HepG2 (cell line): ENCODE results near the gene ARSB. TPM values are rescaled to one million over a fixed set of nuclear protein-coding genes. Genes with fewer than 3 reads are reported as not detected.
A peak's percentile ranks its signal among the peaks of the same experiment; 100 is the strongest.

Experiments used
- ATAC-seq: fragments of 200-7000 bp; cut with Tn5 transposase; 3 replicates; pipeline ENCODE4 v1.9.1; 2020; ENCODE audit warnings: mild to moderate bottlenecking, moderate library complexity
- BruUV-seq: library from RNA; stranded (reverse); fragments of 400-500 nt; replicated peaks from 2 replicates; lab custom pipeline; 2021; lab: Mats Ljungman, UMichigan
- CTCF ChIA-PET: fragments of 300-600 bp; formaldehyde crosslinking; extraction: SDS; loops from one replicate; lab custom pipeline; 2021; ENCODE audit warnings: low total read pairs, inconsistent platforms, low intra/inter-chr PET ratio; lab: Yijun Ruan, JAX
- POLR2A ChIA-PET: fragments of 350-600 bp; sonication (Branson Sonifier 250); formaldehyde crosslinking; loops from one replicate; lab custom pipeline; 2020; ENCODE audit warnings: antibody characterized with exemption, inconsistent platforms; lab: Yijun Ruan, JAX
- DNase-seq: peaks from one replicate; pipeline ENCODE4 v3.0.0-alpha.2; 2015; ENCODE audit warnings: low spot score
- FAIRE-seq: peaks from 3 replicates; lab custom pipeline; 2011; peaks lifted over from hg19 to GRCh38; lab: Jason Lieb, UNC
- H2AFZ ChIP-seq: one replicate; pipeline ENCODE4 v1.6.1; 2011; ENCODE audit warnings: low read length, inconsistent platforms
- H3K27ac ChIP-seq: fragments of 300-600 bp; 3 replicates; pipeline ENCODE4 v1.8.0; 2011; ENCODE audit warnings: mixed run types, mild to moderate bottlenecking, mixed read lengths, low read length, inconsistent platforms; ENCODE audit not compliant: insufficient read depth; ENCODE audit errors: extremely low read length
- H3K27me3 ChIP-seq, 2 experiments: fragments of 200-600 bp in 1 of 2; 2 replicates in 1 of 2; 3 replicates in 1 of 2; pipeline versions ENCODE4 v1.6.0 to v1.8.0; 2011; ENCODE audit warnings: low read length in 2 of 2, mild to moderate bottlenecking in 2 of 2, moderate library complexity in 2 of 2, inconsistent platforms in 1 of 2; ENCODE audit not compliant: insufficient read depth in 2 of 2, control insufficient read depth in 1 of 2
- H3K36me3 ChIP-seq, 2 experiments: fragments of 200-600 bp in 1 of 2; replicated peaks in 1 of 2; 2 replicates in 1 of 2; 3 replicates in 1 of 2; pipeline versions ENCODE4 v1.5.1 to v1.8.0; 2011; ENCODE audit warnings: low read length in 2 of 2, inconsistent platforms in 1 of 2; ENCODE audit not compliant: insufficient read depth in 2 of 2, control insufficient read depth in 1 of 2
- H3K4me1 ChIP-seq: 2 replicates; pipeline ENCODE4 v1.5.1; 2012; ENCODE audit warnings: low read length, inconsistent platforms; ENCODE audit not compliant: insufficient read depth
- H3K4me2 ChIP-seq: 2 replicates; pipeline ENCODE4 v1.6.0; 2011; ENCODE audit warnings: low read depth, low read length, inconsistent platforms
- H3K4me3 ChIP-seq, 3 experiments: fragments of 200-600 bp in 1 of 3; sonication (generic), shearing (Covaris generic) in 1 of 3; replicated peaks in 1 of 3; 2 replicates each; pipeline ENCODE4 v1.5.1; 2011 to 2016; ENCODE audit warnings: low read length in 3 of 3, inconsistent platforms in 2 of 3, low read depth in 2 of 3, mild to moderate bottlenecking in 2 of 3, control low read depth in 1 of 3, mixed read lengths in 1 of 3; ENCODE audit not compliant: insufficient read depth in 1 of 3
- H3K79me2 ChIP-seq: one replicate; pipeline ENCODE4 v1.6.1; 2011; ENCODE audit warnings: low read length, inconsistent platforms; ENCODE audit not compliant: insufficient read depth
- H3K9ac ChIP-seq: 2 replicates; pipeline ENCODE4 v1.6.0; 2011; ENCODE audit warnings: mild to moderate bottlenecking, low read depth, low read length, inconsistent platforms; ENCODE audit not compliant: insufficient read depth
- H3K9me3 ChIP-seq: 2 replicates; pipeline ENCODE4 v1.5.1; 2012; ENCODE audit warnings: mild to moderate bottlenecking, low read length
- H4K20me1 ChIP-seq: 2 replicates; pipeline ENCODE4 v1.6.0; 2011; ENCODE audit warnings: inconsistent platforms, mild to moderate bottlenecking, low read length, moderate library complexity; ENCODE audit not compliant: insufficient read depth
- EZH2 ChIP-seq: conservative IDR thresholded peaks from 2 replicates; pipeline ENCODE4 v1.6.1; 2012; ENCODE audit warnings: mild to moderate bottlenecking, low read depth, low read length, moderate library complexity
- RBM22 ChIP-seq: fragments of 200-400 bp; formaldehyde crosslinking; optimal IDR thresholded peaks from 2 replicates; pipeline ENCODE3; 2017; ENCODE audit warnings: mild to moderate bottlenecking, low read length, moderate library complexity
- TEAD3 ChIP-seq: optimal IDR thresholded peaks from 2 replicates; pipeline ENCODE3; 2016; ENCODE audit warnings: borderline replicate concordance
- ZFP41 ChIP-seq: sonication (generic); formaldehyde crosslinking; IDR thresholded peaks from 2 replicates; pipeline ENCODE4 v1.4.0; 2020; ENCODE audit warnings: mild to moderate bottlenecking, missing genetic modification reagents, borderline replicate concordance
- ZNF235 ChIP-seq: sonication (generic); formaldehyde crosslinking; IDR thresholded peaks from 2 replicates; pipeline ENCODE4 v1.8.1; 2023; ENCODE audit warnings: mild to moderate bottlenecking, missing genetic modification reagents, borderline replicate concordance
- WGBS: methylation state at CpG from one replicate; pipeline ENCODE4 v1.1.6; 2017; ENCODE audit warnings: low lambda C conversion rate; 5-methylcytosine and 5-hydroxymethylcytosine counted together
- in situ Hi-C: cut with HindIII; loops from 2 replicates; pipeline ENCODE4 v1.10.0; 2017; ENCODE audit warnings: low pct_unique_long_range_greater_than_20kb; ENCODE audit not compliant: extremely low pct_ligation_motif_present
- intact Hi-C: fragments of 100-400 bp; cut with micrococcal nuclease; formaldehyde crosslinking; loops from one replicate; pipeline ENCODE4 v1.10.0; 2022; ENCODE audit not compliant: unreplicated experiment
- polyA plus RNA-seq, 8 experiments: library from polyadenylated mRNA; depleted of rRNA in 3 of 8; stranded (reverse) in 7 of 8; unstranded in 1 of 8; fragments of >200 nt; fragmentation: Illumina TruSeq in 4 of 8; extraction: Trizol in 4 of 8; gene quantifications; 2 replicates each; pipeline versions ENCODE4 v1.2.1 to v1.2.3, GENCODE V29; 2011 to 2016; ENCODE audit warnings: low read depth in 4 of 8, missing spikeins in 1 of 8, mixed read lengths in 1 of 8; ENCODE audit not compliant: insufficient read depth in 1 of 8
- total RNA-seq, 5 experiments: library from RNA; depleted of rRNA; stranded (reverse); fragments of >200 nt; fragmentation: Illumina TruSeq; extraction: Trizol; gene quantifications; 2 replicates each; pipeline ENCODE4 v1.2.3, GENCODE V29; 2016; ENCODE audit warnings: low read depth in 1 of 5
- TF ChIP-seq, protein P1 (sequence below): IDR thresholded peaks from 2 replicates; pipeline ENCODE4 v1.6.1; 2016; ENCODE audit warnings: low read depth
- TF ChIP-seq, protein P2 (sequence below): conservative IDR thresholded peaks from 2 replicates; pipeline ENCODE4 v1.6.1; 2018; ENCODE audit warnings: missing genetic modification reagents
- TF ChIP-seq, protein P3 (sequence below): sonication (generic); formaldehyde crosslinking; conservative IDR thresholded peaks from 2 replicates; pipeline ENCODE4 v1.8.1; 2023; ENCODE audit warnings: missing genetic modification reagents

Gene ARSB
- total and polyA plus RNA-seq, 2 of the 13 experiments (the other 11 are each of a cell fraction or from before 2014, with no cell fraction given) = 52.6 to 66.4 TPM

DNA sequence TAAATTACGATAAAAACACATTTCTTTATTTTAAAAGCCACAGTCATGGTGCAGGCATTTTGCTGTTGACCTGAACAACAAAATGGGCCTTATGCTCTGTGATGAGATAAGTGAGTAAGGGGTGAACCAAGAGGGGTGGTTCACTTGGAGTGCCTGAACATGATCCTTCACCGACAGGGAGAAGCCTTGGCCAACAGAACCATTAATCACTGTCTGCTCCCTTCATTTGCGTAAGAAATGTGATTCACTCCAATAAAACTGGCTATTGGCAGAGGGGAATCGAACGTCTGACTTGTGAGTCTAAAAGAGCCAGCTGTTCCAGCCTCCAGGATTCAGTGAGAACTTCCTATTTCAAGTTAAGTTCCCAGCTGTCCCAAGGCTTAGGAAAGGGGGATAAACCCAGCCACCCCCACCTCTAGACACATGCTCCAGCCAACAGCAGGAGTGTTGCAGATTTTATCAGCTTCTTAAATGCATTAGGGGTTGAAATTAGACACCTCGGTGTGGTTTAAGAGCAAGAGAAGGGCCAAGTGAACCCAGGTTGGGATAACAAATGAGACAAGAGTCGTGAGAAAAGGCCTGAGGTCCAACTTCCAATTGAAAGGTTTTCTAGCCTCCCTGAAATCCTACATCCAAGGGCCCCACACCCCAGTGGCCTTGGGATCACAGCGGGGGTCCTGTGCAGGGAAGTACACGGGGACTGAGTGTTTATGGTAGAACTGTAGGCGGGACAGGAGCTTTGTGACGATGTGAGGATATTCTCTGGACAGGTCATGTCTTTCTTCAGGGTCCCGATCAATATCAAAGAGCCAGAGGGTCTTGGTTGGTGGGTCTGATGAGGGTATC, 205.1 kb downstream of the ARSB start:
- H3K4me1 ChIP-seq = no peaks in the 10 kb centered on the region
- peaks cover 16 to 47% of the 10 kb centered on the region in 2 experiments for H3K36me3 ChIP-seq
- intact Hi-C loops (no loop called here), in situ Hi-C loops (no loop called here)
- WGBS = 94% methylated on average over 12 of the region's 12 CpGs
- H2AFZ ChIP-seq = no peak overlapping the region
- FAIRE-seq (no peak), ATAC-seq (no peak), DNase-seq (no peak)
- no peaks in the 10 kb centered on the region for H3K27me3 ChIP-seq
- CTCF ChIA-PET = no interaction called here
- H3K9ac ChIP-seq = no peak overlapping the region
- H3K79me2 ChIP-seq = no peaks in the 10 kb centered on the region
- no peak overlapping the region for H3K4me3 ChIP-seq
- H3K27ac ChIP-seq = no peak overlapping the region
- TF ChIP-seq, protein P1, sequence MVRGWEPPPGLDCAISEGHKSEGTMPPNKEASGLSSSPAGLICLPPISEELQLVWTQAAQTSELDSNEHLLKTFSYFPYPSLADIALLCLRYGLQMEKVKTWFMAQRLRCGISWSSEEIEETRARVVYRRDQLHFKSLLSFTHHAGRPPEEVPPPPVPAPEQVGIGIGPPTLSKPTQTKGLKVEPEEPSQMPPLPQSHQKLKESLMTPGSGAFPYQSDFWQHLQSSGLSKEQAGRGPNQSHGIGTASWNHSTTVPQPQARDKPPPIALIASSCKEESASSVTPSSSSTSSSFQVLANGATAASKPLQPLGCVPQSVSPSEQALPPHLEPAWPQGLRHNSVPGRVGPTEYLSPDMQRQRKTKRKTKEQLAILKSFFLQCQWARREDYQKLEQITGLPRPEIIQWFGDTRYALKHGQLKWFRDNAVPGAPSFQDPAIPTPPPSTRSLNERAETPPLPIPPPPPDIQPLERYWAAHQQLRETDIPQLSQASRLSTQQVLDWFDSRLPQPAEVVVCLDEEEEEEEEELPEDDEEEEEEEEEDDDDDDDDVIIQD (CRISPR knock-in tag) = no peak
- BruUV-seq = no TSS peak
- no peaks in the 10 kb centered on the region for H4K20me1 ChIP-seq
- POLR2A ChIA-PET = no interaction called here
- H3K9me3 ChIP-seq = no peaks in the 10 kb centered on the region
- H3K4me2 ChIP-seq = no peak overlapping the region

DNA sequence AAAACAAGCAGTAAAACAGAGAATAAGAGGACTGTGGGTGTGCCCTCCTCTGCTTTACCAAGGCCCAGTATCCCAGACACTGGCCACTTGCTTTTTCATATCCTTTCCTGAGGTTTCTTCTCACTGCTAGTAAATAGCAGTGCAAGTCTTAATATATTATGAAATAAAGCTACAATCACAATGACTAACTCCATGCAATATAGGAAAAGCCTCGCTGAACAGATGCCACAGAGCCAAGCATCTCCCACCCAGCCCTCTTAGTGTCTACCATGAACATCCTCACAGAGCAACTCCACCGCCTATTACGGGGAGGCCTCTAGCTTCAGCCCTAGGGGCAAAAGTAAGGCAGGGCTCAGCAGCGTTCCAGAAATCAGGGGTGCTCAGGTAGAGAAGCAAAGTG, 205.8 kb downstream of the ARSB start:
- in situ Hi-C loops (no loop called here), intact Hi-C loops (no loop called here)
- CTCF ChIA-PET = no interaction called here
- POLR2A ChIA-PET = no interaction called here
- Histone ChIP-seq H3K79me2 (no peaks in the 10 kb centered on the region), H3K4me1 (no peaks in the 10 kb centered on the region), H3K9ac (no peak overlapping the region), H4K20me1 (no peaks in the 10 kb centered on the region), H3K9me3 (no peaks in the 10 kb centered on the region), H3K4me3 (no peak overlapping the region), H3K36me3 (peaks cover 16 to 45% of the 10 kb centered on the region in 2 experiments), H3K27me3 (no peaks in the 10 kb centered on the region), H3K4me2 (no peak overlapping the region), H2AFZ (no peak overlapping the region), H3K27ac (no peak overlapping the region)
- DNase-seq = no peak
- WGBS = 99% methylated on average over 4 of the region's 4 CpGs
- no peak for ATAC-seq
- no peak for FAIRE-seq
- TF ChIP-seq, protein P2, sequence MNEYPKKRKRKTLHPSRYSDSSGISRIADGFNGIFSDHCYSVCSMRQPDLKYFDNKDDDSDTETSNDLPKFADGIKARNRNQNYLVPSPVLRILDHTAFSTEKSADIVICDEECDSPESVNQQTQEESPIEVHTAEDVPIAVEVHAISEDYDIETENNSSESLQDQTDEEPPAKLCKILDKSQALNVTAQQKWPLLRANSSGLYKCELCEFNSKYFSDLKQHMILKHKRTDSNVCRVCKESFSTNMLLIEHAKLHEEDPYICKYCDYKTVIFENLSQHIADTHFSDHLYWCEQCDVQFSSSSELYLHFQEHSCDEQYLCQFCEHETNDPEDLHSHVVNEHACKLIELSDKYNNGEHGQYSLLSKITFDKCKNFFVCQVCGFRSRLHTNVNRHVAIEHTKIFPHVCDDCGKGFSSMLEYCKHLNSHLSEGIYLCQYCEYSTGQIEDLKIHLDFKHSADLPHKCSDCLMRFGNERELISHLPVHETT (CRISPR knock-in tag) = no peak
- TF ChIP-seq ZFP41 (CRISPR knock-in tag) (no peak), RBM22 (peak; percentile 23), ZNF235 (CRISPR knock-in tag) (no peak), TEAD3 (CRISPR knock-in tag) (no peak), EZH2 (no peak)
- TF ChIP-seq, protein P3, sequence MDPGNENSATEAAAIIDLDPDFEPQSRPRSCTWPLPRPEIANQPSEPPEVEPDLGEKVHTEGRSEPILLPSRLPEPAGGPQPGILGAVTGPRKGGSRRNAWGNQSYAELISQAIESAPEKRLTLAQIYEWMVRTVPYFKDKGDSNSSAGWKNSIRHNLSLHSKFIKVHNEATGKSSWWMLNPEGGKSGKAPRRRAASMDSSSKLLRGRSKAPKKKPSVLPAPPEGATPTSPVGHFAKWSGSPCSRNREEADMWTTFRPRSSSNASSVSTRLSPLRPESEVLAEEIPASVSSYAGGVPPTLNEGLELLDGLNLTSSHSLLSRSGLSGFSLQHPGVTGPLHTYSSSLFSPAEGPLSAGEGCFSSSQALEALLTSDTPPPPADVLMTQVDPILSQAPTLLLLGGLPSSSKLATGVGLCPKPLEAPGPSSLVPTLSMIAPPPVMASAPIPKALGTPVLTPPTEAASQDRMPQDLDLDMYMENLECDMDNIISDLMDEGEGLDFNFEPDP (CRISPR knock-in tag) = no peak
- no TSS peak for BruUV-seq
